GM12878 (cell line): ENCODE data around the gene ACTA2. TPM values are rescaled to one million over a fixed set of nuclear protein-coding genes. Genes with fewer than 3 reads are reported as not detected.

ENCODE experiments used
- ATAC-seq: fragments of 200-7000 bp; cut with Tn5 transposase; 3 replicates; pipeline ENCODE4 v1.9.1; 2020; ENCODE audit warnings: mild to moderate bottlenecking, moderate library complexity
- BruUV-seq: library from RNA; stranded (reverse); fragments of 400-500 nt; replicated peaks from 2 replicates; lab custom pipeline; 2021; lab: Mats Ljungman, UMichigan
- CTCF ChIA-PET: fragments of 300-600 bp; sonication (Branson Sonifier 250); formaldehyde crosslinking; extraction: SDS; loops from one replicate; lab custom pipeline; 2021; ENCODE audit warnings: inconsistent platforms; lab: Yijun Ruan, JAX
- POLR2A ChIA-PET: fragments of 350-600 bp; formaldehyde crosslinking; extraction: SDS; loops from one replicate; lab custom pipeline; 2021; ENCODE audit warnings: inconsistent platforms; lab: Charles Lee
- RAD21 ChIA-PET: fragments of 300-600 bp; sonication (Branson Sonifier 250); formaldehyde crosslinking; loops from one replicate; lab custom pipeline; 2023; ENCODE audit warnings: antibody characterized with exemption; ENCODE audit not compliant: unreplicated experiment; lab: Charles Lee
- SMC1A ChIA-PET: fragments of 300-600 bp; sonication (Branson Sonifier 250); formaldehyde crosslinking; loops from one replicate; lab custom pipeline; 2023; ENCODE audit not compliant: unreplicated experiment, uncharacterized antibody; lab: Charles Lee
- DNase-seq: peaks from one replicate; pipeline ENCODE4 v3.0.0-alpha.2; 2011; ENCODE audit warnings: low read depth, low spot score
- FAIRE-seq: peaks from 3 replicates; lab custom pipeline; 2011; peaks lifted over from hg19 to GRCh38; lab: Jason Lieb, UNC
- H2AFZ ChIP-seq: 2 replicates; pipeline ENCODE4 v1.6.0; 2011; ENCODE audit warnings: low read depth, low read length, control low read depth; ENCODE audit not compliant: control insufficient read depth
- H3K27ac ChIP-seq: 2 replicates; pipeline ENCODE4 v1.5.1; 2011; ENCODE audit warnings: control low read depth; ENCODE audit not compliant: control insufficient read depth, insufficient read depth
- H3K27me3 ChIP-seq, 2 experiments: replicated peaks in 1 of 2; 2 replicates each; pipeline versions ENCODE4 v1.6.0 to v1.6.1; 2011; ENCODE audit warnings: low read length in 1 of 2; ENCODE audit not compliant: control insufficient read depth in 2 of 2, insufficient read depth in 2 of 2
- H3K36me3 ChIP-seq, 2 experiments: 2 replicates each; pipeline ENCODE4 v1.5.1; 2011; ENCODE audit warnings: low read length in 1 of 2; ENCODE audit not compliant: control insufficient read depth in 2 of 2, insufficient read depth in 2 of 2
- H3K4me1 ChIP-seq: 2 replicates; pipeline ENCODE4 v1.6.1; 2011; ENCODE audit warnings: mild to moderate bottlenecking, low read length, moderate library complexity, mixed read lengths; ENCODE audit not compliant: control insufficient read depth, insufficient read depth
- H3K4me2 ChIP-seq: 2 replicates; pipeline ENCODE4 v1.6.0; 2011; ENCODE audit warnings: control low read depth; ENCODE audit not compliant: control insufficient read depth, insufficient read depth
- H3K4me3 ChIP-seq: fragments of 200-600 bp; sonication (generic); 2 replicates; pipeline ENCODE4 v1.5.1; 2016
- H3K79me2 ChIP-seq: 2 replicates; pipeline ENCODE4 v1.6.0; 2011; ENCODE audit warnings: low read length; ENCODE audit not compliant: control insufficient read depth, insufficient read depth
- H3K9ac ChIP-seq: 2 replicates; pipeline ENCODE4 v1.8.0; 2011; ENCODE audit warnings: low read length, control low read depth, mixed read lengths; ENCODE audit not compliant: control insufficient read depth, insufficient read depth
- H3K9me3 ChIP-seq: replicated peaks from 3 replicates; pipeline ENCODE4 v1.5.1; 2011; ENCODE audit warnings: mild to moderate bottlenecking, low read length; ENCODE audit not compliant: control insufficient read depth, insufficient read depth
- H4K20me1 ChIP-seq: 2 replicates; pipeline ENCODE4 v1.6.0; 2011; ENCODE audit not compliant: control insufficient read depth, insufficient read depth
- RB1 ChIP-seq: fragments of 450-650 bp; formaldehyde crosslinking; IDR thresholded peaks from 2 replicates; pipeline ENCODE4 v1.6.1; 2017; ENCODE audit warnings: mild to moderate bottlenecking, borderline replicate concordance
- TCF7 ChIP-seq: IDR thresholded peaks from 2 replicates; pipeline ENCODE4 v1.6.1; 2014; ENCODE audit warnings: antibody characterized with exemption, borderline replicate concordance
- WGBS: methylation state at CpG from one replicate; pipeline ENCODE4 v1.1.6; 2016; ENCODE audit warnings: low lambda C conversion rate; ENCODE audit not compliant: insufficient replicate concordance, insufficient coverage; ENCODE audit errors: missing lambda C conversion rate; 5-methylcytosine and 5-hydroxymethylcytosine counted together
- in situ Hi-C: fragments of 300-500 bp; cut with MboI; formaldehyde crosslinking; loops from 9 replicates; pipeline ENCODE4 v1.14.3; 2018; ENCODE audit warnings: mixed read lengths
- intact Hi-C: fragments of 100-400 bp; cut with micrococcal nuclease; formaldehyde crosslinking; loops from one replicate; pipeline ENCODE4 v1.14.2; 2022; ENCODE audit not compliant: unreplicated experiment
- polyA plus RNA-seq, 11 experiments: library from polyadenylated mRNA; depleted of rRNA in 4 of 11; unstranded in 6 of 11; stranded (reverse) in 5 of 11; fragments of >200 nt; fragmentation: Nextera tagmentation in 4 of 11; fragmentation: Illumina TruSeq in 1 of 11; extraction: Ambion mirVana in 4 of 11; extraction: Trizol in 1 of 11; gene quantifications; 1 replicate in 1 of 11; 2 replicates in 10 of 11; pipeline versions ENCODE4 v1.2.1 to v1.2.3, GENCODE V29; 2011 to 2016; ENCODE audit warnings: inconsistent platforms in 2 of 11, missing spikeins in 2 of 11, low read depth in 1 of 11
- total RNA-seq, 4 experiments: library from RNA; depleted of rRNA in 3 of 4; stranded (reverse); fragments of >200 nt in 3 of 4; fragmentation: Illumina TruSeq in 1 of 4; extraction: Trizol in 1 of 4; gene quantifications; 2 replicates each; pipeline versions ENCODE4 v1.2.1 to v1.2.3, GENCODE V29; 2013 to 2021
- TF ChIP-seq, protein P1 (sequence below): IDR thresholded peaks from 2 replicates; pipeline ENCODE4 v1.6.1; 2011; ENCODE audit warnings: low read depth, low read length, improper control_type of control experiment, borderline replicate concordance
- TF ChIP-seq, protein P2 (sequence below): fragments of 450-650 bp; IDR thresholded peaks from 2 replicates; pipeline ENCODE4 v1.6.1; 2017; ENCODE audit warnings: low read depth, mild to moderate bottlenecking, moderate library complexity

Gene ACTA2
- total and polyA plus RNA-seq, 10 of the 15 experiments (the other 5 are each of a cell fraction or from before 2014, with no cell fraction given), result 7.4 to 78.2 (median 32.4) TPM

DNA sequence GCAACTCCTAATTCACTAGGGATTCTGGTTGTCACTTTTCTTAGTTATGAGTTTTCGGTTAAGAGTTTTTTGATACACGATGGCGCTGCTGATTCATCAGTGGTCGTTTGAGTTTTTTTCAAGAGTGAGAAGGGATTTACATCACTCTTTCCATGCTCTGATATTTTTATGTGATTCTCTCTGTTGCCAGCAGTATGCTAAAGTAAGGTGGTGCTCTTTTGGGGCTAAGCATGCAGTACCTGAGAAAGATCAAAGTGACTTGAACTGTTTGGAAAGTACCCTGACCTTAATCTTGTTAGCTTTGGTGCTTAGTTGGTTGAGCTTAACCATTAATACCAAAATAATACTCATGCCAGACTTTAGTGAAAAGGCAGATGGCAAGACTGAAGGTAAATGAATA lies 44.4 kb downstream of the ACTA2 start:
- no peak overlapping the region for H3K9ac ChIP-seq
- no peak for FAIRE-seq
- no TSS peak for BruUV-seq
- ATAC-seq, result peak; percentile 48; the same call in 2 of the 3 replicates
- no peak overlapping the region for H3K4me2 ChIP-seq
- in situ Hi-C loops, result no loop called here
- no peaks in the 10 kb centered on the region for H4K20me1 ChIP-seq
- TF ChIP-seq, protein P1, sequence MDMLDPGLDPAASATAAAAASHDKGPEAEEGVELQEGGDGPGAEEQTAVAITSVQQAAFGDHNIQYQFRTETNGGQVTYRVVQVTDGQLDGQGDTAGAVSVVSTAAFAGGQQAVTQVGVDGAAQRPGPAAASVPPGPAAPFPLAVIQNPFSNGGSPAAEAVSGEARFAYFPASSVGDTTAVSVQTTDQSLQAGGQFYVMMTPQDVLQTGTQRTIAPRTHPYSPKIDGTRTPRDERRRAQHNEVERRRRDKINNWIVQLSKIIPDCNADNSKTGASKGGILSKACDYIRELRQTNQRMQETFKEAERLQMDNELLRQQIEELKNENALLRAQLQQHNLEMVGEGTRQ, result no peak
- peak; percentile 43; the same call in 1 of the 2 replicates for TF ChIP-seq TCF7
- TF ChIP-seq RB1, result no peak
- TF ChIP-seq, protein P2, sequence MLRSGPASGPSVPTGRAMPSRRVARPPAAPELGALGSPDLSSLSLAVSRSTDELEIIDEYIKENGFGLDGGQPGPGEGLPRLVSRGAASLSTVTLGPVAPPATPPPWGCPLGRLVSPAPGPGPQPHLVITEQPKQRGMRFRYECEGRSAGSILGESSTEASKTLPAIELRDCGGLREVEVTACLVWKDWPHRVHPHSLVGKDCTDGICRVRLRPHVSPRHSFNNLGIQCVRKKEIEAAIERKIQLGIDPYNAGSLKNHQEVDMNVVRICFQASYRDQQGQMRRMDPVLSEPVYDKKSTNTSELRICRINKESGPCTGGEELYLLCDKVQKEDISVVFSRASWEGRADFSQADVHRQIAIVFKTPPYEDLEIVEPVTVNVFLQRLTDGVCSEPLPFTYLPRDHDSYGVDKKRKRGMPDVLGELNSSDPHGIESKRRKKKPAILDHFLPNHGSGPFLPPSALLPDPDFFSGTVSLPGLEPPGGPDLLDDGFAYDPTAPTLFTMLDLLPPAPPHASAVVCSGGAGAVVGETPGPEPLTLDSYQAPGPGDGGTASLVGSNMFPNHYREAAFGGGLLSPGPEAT, result peak; percentile 51; the same call in 1 of the 2 replicates
- peaks cover 3 to 15% of the 10 kb centered on the region in 2 experiments for H3K36me3 ChIP-seq
- H2AFZ ChIP-seq, result no peak overlapping the region
- H3K27ac ChIP-seq, result no peak overlapping the region
- ChIA-PET CTCF (interaction anchor here (0.7 to 4.3 kb wide), 8 partner anchors 11 to 79 kb away, joined by 3 to 30 read pairs (median 4); no protein-coding TSS in a partner anchor), POLR2A (interaction anchor here (0.5 to 1.3 kb wide), 4 partner anchors 8 to 105 kb away, joined by 3 to 10 read pairs (median 3); no protein-coding TSS in a partner anchor), SMC1A (interaction anchor here (0.8 to 6.0 kb wide), 15 partner anchors 10 to 88 kb away, joined by 3 to 60 read pairs (median 5); partner anchors contain the start of gene FAS), RAD21 (interaction anchor here (0.6 to 3.2 kb wide), 7 partner anchors 16 to 80 kb away, joined by 3 to 18 read pairs (median 5); no protein-coding TSS in a partner anchor)
- no peaks in the 10 kb centered on the region for H3K27me3 ChIP-seq
- intact Hi-C loops, result no loop called here
- no peak overlapping the region for H3K4me3 ChIP-seq
- 95% methylated on average over 4 of the region's 4 CpGs for WGBS
- H3K4me1 ChIP-seq, result no peaks in the 10 kb centered on the region
- no peak for DNase-seq
- peaks cover under 1% of the 10 kb centered on the region for H3K79me2 ChIP-seq
- H3K9me3 ChIP-seq, result no peaks in the 10 kb centered on the region
